ENCODE measurements around the gene PACRG. TPM values are rescaled to one million over a fixed set of nuclear protein-coding genes. Genes with fewer than 3 reads are reported as not detected.

PACRG gene
- total RNA-seq, 6 donors from 2014 or later: 0.52 to 15.3 (median 3.1) TPM

DNA sequence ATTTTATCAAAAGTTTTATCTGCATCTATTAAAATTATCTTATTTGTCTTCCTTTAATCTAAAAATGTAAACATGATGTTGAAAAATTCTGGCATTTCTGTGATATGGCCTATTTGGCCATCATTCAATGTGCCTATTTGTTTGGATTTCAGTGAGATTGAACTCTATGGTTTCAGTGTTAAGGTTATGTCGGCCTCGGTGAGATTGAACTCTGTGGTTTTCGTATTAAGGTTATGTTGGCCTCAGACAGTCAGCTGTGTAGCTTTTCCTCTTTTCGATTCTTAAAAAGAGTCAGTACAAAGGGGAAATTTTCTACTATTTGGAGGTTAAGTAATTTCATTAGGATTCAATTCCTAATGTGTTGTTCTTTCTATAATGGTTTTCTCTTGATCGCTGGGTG, 320.6 kb downstream of the PACRG start:
- H3K9me3 ChIP-seq: no peaks in the 10 kb centered on the region
- DNase-seq: no peak
- no peak for ATAC-seq (ENCODE audit: low FRiP score in 2 of 2)
- no peaks in the 10 kb centered on the region for H3K36me3 ChIP-seq
- TF ChIP-seq, protein P1, sequence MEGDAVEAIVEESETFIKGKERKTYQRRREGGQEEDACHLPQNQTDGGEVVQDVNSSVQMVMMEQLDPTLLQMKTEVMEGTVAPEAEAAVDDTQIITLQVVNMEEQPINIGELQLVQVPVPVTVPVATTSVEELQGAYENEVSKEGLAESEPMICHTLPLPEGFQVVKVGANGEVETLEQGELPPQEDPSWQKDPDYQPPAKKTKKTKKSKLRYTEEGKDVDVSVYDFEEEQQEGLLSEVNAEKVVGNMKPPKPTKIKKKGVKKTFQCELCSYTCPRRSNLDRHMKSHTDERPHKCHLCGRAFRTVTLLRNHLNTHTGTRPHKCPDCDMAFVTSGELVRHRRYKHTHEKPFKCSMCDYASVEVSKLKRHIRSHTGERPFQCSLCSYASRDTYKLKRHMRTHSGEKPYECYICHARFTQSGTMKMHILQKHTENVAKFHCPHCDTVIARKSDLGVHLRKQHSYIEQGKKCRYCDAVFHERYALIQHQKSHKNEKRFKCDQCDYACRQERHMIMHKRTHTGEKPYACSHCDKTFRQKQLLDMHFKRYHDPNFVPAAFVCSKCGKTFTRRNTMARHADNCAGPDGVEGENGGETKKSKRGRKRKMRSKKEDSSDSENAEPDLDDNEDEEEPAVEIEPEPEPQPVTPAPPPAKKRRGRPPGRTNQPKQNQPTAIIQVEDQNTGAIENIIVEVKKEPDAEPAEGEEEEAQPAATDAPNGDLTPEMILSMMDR (IDR thresholded peaks at IDR 0.05): no peak
- TF ChIP-seq POLR2A (IDR thresholded peaks at IDR 0.05) (no peak), POLR2AphosphoS5 (IDR thresholded peaks at IDR 0.05) (no peak), EP300 (IDR thresholded peaks at IDR 0.05) (no peak)
- WGBS, 2 donors: 77 to 82% methylated on average over 5 of the region's 5 CpGs
- no peak overlapping the region for H3K4me3 ChIP-seq
- no peaks in the 10 kb centered on the region for H3K4me1 ChIP-seq
- H3K27ac ChIP-seq: no peak overlapping the region
- H3K27me3 ChIP-seq: no peaks in the 10 kb centered on the region

DNA sequence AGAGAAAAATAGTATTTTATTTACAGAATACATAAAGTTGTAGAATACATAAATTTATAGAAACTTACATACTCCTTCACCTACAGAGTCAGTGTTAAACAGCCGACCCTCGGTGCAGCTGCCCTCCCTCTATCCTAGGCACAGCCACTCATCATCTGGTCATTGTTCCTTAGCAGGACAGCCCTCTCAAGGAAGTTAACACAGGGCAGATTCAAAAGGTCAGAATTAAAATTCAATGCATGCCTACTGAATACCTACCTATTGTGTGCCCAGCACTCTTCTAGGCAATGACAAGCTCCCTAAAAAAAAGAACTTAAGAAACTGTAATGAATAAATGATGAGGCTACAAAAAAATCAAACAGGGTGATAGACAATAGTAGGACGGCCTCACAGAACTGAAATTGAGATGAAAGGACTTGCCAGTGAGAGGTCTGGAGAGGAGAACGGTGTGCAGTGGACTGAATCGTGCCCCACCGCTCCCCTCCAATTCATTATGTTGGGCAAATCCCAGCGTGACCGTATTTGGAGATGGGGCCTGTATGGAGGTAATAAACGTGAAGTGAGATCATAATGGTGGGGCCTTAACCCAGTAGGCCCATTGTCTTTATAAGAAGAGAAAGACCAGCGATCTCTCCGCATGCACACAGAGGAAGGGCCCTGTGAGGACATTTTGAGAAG, 326.0 kb downstream of the PACRG start:
- no peaks in the 10 kb centered on the region for H3K36me3 ChIP-seq
- no peak for DNase-seq
- ATAC-seq (ENCODE audit: low FRiP score in 2 of 2): no peak
- 90 to 92% methylated on average over 11 of the region's 11 CpGs for WGBS, 2 donors
- no peaks in the 10 kb centered on the region for H3K27me3 ChIP-seq
- no peak for TF ChIP-seq EP300 (IDR thresholded peaks at IDR 0.05)
- TF ChIP-seq POLR2A (IDR thresholded peaks at IDR 0.05): no peak
- H3K4me1 ChIP-seq: no peaks in the 10 kb centered on the region
- no peak overlapping the region for H3K4me3 ChIP-seq
- H3K9me3 ChIP-seq: peaks cover 0 to 9% (median 0%) of the 10 kb centered on the region in 4 donors
- H3K27ac ChIP-seq: no peak overlapping the region

DNA sequence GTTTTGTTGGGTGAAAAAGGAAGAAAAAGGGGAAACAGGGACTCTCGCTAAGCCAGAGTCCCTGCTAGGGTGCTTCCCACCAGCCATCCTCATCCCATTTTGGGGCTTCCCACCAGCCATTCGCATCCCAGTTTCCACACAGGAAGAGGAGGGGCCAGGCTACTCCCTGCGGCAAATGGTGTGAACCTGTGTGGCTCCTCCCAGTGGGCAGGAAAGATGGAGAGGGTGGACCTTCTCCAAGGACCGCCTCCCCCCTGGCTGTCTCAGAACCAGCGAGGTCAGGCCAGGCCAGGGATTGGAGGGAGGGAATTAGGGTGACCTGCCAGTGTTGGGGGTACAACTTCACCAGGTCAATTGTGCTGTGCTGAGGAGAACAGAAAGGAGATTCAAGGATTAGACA, 326.9 kb downstream of the PACRG start:
- WGBS, 2 donors: 86 to 91% methylated on average over 5 of the region's 5 CpGs
- Histone ChIP-seq H3K27me3 (no peaks in the 10 kb centered on the region), H3K9me3 (peaks cover 0 to 9% (median 0%) of the 10 kb centered on the region in 4 donors), H3K4me1 (no peaks in the 10 kb centered on the region), H3K27ac (no peak overlapping the region), H3K4me3 (no peak overlapping the region), H3K36me3 (no peaks in the 10 kb centered on the region)
- TF ChIP-seq POLR2A (IDR thresholded peaks at IDR 0.05): no peak
- TF ChIP-seq, protein P1 (IDR thresholded peaks at IDR 0.05): no peak
- TF ChIP-seq EP300 (IDR thresholded peaks at IDR 0.05): no peak
- TF ChIP-seq POLR2AphosphoS5 (IDR thresholded peaks at IDR 0.05): no peak
- DNase-seq: no peak
- no peak for ATAC-seq (ENCODE audit: low FRiP score in 2 of 2)

DNA sequence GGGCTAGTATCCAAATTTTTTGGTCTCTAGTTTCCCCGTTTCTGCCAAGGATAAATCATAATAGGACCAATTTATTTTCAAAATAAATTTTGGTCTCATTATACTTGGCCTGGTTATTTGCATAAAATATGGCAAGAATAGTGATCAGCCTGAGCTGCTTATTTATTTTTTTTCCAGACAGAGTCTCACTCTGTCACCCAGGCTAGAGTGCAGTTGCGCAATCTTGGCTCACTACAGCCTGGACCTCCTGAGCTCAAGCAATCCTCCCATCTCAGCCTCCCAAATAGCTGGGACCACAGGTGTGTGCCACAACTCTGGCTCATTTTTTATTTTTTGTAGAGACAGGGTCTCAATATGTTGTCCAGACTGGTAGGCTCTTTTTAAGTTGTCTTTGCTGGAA, 329.5 kb downstream of the PACRG start:
- 87 to 93% methylated on average over 2 of the region's 2 CpGs for WGBS, 2 donors
- Histone ChIP-seq H3K27me3 (no peaks in the 10 kb centered on the region), H3K4me1 (no peaks in the 10 kb centered on the region), H3K36me3 (no peaks in the 10 kb centered on the region), H3K9me3 (peaks cover 0 to 9% (median 0%) of the 10 kb centered on the region in 4 donors), H3K27ac (no peak overlapping the region), H3K4me3 (no peak overlapping the region)
- ATAC-seq (ENCODE audit: low FRiP score in 2 of 2) (no peak), DNase-seq (no peak)
- TF ChIP-seq POLR2A (IDR thresholded peaks at IDR 0.05): no peak
- TF ChIP-seq, protein P1 (IDR thresholded peaks at IDR 0.05): no peak
- no peak for TF ChIP-seq EP300 (IDR thresholded peaks at IDR 0.05)

DNA sequence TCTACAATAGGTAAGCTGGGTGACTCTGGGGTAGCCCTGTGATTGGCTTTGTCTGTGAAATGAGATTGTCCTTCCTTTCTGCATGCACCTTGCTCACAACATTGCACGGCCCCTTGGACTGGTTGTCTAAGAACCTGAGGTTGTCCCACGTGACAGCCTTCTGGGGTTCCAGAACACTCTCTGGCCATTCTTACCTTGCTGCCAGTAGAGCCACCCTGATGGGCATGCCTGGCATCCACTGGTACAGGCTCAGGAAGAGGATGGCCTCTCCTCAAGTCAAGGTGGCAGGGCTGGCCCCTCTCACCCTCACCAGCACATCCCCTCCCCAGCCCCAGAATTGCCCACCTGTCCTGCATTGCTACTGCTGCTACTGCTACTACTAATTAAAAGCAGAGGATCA, 335.0 kb downstream of the PACRG start:
- WGBS, 2 donors: 88 to 94% methylated on average over 2 of the region's 2 CpGs
- H3K27me3 ChIP-seq: no peaks in the 10 kb centered on the region
- H3K9me3 ChIP-seq: peaks cover 0 to 5% (median 0%) of the 10 kb centered on the region in 4 donors
- no peak for TF ChIP-seq EP300 (IDR thresholded peaks at IDR 0.05)
- no peak for TF ChIP-seq POLR2AphosphoS5 (IDR thresholded peaks at IDR 0.05)
- TF ChIP-seq POLR2A (IDR thresholded peaks at IDR 0.05): no peak
- TF ChIP-seq, protein P1 (IDR thresholded peaks at IDR 0.05): no peak
- DNase-seq (no peak), ATAC-seq (ENCODE audit: low FRiP score in 2 of 2) (no peak)
- no peaks in the 10 kb centered on the region for H3K4me1 ChIP-seq
- H3K4me3 ChIP-seq: no peak overlapping the region
- H3K36me3 ChIP-seq: no peaks in the 10 kb centered on the region
- no peak overlapping the region for H3K27ac ChIP-seq

Measured in upper lobe of left lung (tissue), 6 donors.